Ovary (tissue), 3 donors: Measurements from ENCODE around the gene FOXI3.

Source experiments
- CTCF ChIP-seq, 3 donors: fragments of 450-650 bp in 2 of 3; fragments of 200-600 bp in 1 of 3; IDR thresholded peaks; one replicate each; pipeline versions ENCODE4 v1.5.1 to v1.8.0; 2016 to 2022; ENCODE audit warnings: antibody characterized with exemption in 3 of 3, mild to moderate bottlenecking in 1 of 3
- EP300 ChIP-seq: sonication (generic); formaldehyde crosslinking; IDR thresholded peaks from one replicate; pipeline ENCODE4 v1.6.1; 2017; ENCODE audit warnings: antibody characterized with exemption
- donor health status: DM: no; HTN: no; CAD: no.

- TF ChIP-seq CTCF (IDR thresholded peaks at IDR 0.05) (no peak), EP300 (no peak)
Observed at GRCh38 chr2:88499204-88499603, 46.7 kb upstream of the FOXI3 start.
